ENCODE results near the gene ADCY1.

The ADCY1 gene

GRCh38 chr7:45626441-45627430 lies 52.6 kb downstream of the ADCY1 start:
- no peak for DNase-seq

DNA sequence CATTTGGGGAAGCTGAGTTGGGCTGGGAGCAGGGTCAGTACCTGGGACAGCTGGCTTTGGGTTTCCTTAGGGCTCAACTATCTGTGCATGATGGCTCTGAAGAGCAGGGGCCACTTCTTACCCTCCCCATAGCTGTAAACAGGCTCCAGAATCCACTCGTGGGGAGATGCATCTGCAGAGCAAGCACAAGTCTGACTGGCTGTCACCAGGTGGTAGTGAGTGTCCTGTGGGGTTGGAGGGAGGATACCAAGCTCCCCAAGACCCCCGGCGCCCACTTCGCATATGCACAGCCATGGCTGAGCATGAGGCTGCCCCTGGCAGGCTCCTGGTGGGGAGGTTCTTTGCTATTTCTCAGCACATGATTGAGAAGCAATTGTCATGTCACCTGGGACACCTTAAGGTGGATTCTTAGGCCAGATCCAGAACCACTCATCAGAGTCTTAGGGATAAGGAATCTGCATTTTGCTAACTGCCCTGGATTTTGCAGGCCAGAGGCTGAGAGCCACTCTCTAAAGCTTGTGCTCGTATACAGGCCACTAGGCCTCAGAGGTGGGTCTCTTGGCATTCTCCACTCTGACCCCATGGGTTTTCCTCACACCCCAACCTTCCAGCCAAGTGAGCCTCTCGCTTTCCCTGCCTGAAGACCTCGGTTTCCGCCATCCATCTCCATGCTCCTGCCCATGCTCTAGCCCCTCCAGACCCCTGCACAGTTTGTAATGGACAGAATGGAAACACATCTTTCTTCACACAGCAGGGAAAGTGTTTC lies 53.7 kb downstream of the ADCY1 start:
- DNase-seq: no peak

- no peak for DNase-seq
Measured at GRCh38 chr7:45631569-45631968, 57.4 kb downstream of the ADCY1 start.

GRCh38 chr7:45636733-45637132 lies 62.6 kb downstream of the ADCY1 start:
- no peak for DNase-seq

- no peak for DNase-seq
Measured at GRCh38 chr7:45638916-45639315, 64.7 kb downstream of the ADCY1 start.

- DNase-seq: no peak
Measured at GRCh38 chr7:45642044-45642443, 67.9 kb downstream of the ADCY1 start.

DNA sequence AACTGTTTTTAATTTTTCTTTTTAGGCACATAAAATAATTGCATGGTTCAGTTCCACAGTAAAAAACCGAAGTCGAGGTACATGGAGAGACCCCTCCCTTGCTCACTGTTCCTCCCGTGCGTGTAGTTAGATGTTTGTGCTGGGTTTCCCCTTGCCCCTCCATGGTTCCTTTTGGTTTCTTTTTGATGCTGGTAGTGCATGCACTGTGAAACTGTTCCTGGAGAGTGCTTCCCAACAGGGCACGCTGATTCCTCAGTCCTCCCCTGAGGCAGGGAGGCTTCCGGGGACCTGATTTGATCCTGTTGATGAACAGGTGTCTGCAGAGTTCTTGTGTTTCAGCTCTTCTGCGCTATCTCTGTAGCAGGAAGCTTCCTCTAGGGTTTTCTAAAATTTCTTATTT lies 69.5 kb downstream of the ADCY1 start:
- DNase-seq: no peak

DNA sequence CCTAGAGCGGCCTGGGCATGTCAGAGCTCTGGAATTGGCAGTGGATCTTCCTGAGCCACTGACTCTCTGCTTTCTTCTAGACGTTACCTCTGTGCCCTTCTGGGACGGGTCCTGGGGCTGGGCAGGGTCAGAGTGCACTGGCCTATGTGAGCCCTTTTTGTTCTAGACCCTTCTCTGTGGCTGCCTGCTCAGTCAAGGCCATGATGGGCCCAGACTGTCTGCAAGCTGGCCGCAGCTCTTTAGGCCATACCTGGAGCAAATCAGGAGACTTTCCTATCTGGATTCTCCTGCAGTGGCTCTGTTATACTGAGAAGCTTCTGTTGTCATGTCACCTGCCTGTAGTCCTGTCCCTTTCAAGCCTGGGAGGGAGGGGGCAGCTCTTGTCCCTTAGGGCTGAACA lies 70.1 kb downstream of the ADCY1 start:
- DNase-seq: no peak

DNA sequence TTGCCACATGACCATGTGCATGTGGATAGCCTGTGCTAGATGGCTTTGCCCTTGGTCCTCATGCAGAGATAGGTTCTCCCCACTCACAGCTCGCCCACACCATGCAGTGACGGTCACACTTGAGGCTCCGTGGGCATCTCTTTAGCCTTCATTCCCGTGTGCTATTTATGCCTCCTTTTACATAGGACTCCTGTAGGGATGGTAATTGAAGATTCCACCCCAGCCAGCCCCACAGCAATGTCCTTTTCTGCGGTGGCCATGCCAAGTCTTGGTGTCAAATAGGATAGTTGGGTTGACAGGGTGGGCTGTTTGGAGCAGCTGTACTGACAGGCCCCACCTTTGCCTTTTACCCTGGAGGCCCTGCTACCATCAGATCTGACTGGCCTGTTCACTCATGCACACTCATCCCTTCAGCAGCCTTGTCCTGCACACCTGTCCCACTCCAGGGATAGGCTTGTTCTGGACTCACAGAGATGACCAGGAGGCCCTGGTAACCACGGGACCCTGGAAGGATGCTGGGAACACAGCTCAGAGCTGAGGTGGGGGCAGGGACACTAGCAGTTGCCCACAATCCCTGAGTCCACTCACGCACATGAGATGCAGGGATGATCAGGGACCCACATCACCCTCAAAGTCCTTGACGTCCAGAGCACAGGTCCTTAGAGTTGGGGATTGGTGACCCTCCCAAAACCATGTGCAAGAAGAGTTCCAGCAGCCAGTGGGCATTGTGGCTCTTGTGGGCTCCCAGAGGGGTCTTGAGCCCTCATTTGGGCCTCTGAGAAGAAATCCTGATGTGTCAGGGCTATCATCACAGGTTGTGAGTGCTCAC lies 71.2 kb downstream of the ADCY1 start:
- DNase-seq: no peak

DNA sequence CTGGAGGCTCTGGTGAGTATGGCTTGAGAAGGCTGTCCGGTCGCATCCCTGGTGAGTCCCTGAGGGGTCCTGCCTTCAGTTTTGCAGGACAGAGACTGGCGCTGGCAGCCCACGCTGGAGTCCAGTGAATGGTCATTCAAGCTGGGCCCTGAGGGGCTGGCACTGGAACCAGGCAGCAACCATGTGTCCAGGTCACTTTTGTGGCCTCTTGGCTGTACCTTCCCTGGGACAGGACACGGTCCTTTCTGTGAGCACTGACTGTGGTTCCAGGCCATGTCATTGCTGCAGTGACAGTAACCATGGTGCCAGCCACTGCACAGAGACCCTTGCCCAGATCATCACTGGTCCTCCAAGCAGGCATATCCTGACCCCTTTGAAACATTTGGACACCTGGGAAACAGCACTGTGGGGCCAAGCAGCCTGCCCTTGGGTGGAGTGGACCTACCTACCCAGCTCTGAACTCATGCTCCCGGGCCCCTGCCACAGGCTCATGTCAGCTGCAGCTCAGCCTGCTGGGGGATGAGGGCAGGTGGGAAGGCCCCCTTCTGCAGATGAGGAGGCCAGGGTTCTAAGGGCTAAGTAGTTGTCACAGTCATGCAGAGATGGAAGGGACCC lies 72.1 kb downstream of the ADCY1 start:
- DNase-seq: no peak

- DNase-seq: no peak
Measured at GRCh38 chr7:45646996-45647825, 73.0 kb downstream of the ADCY1 start.

- no peak for DNase-seq
Measured at GRCh38 chr7:45647967-45648670, 74.0 kb downstream of the ADCY1 start.

- DNase-seq: no peak
Measured at GRCh38 chr7:45648671-45648995, 74.5 kb downstream of the ADCY1 start.

GRCh38 chr7:45649560-45650346 lies 75.6 kb downstream of the ADCY1 start:
- DNase-seq: no peak

GRCh38 chr7:45650404-45651394 lies 76.5 kb downstream of the ADCY1 start:
- DNase-seq: no peak

DNA sequence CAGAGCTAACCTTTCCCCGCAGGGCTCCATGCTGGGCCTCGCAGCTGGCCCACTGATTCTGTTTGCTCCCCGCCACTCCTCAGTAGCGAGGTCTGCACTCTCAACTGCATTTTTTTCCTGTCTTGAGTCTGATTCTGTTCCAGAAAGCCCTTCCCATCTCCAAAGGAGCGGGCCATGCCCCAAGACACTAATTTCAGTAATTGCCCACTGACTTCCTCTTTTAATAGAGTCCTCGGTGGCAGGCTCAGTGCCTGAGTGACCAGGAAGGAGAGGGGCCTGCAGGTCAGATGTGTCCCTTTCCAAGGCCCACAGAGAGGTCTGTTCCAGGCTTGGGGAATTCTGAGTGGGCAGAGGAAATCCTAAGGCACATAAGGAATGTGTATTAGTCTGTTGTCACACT lies 77.4 kb downstream of the ADCY1 start:
- DNase-seq: no peak

DNA sequence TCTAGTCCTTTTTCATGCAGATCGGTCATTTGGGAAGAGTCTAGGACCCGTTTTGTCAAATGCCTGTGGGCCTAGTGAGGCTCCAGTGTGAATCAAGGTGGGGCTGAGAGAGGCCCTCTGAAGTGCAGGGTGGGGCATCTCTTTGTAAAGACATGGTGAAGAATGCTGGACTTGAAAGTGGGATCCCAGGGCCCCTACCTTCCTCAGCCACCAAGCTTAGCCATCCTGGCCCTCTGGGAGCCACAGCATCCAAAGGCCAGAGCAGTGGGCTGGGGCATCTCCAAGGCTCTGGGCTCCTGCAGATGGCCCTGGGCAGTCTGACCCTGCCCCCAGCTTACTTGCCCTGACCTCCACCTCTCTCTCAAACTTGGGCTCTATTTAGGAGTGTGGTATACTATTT lies 78.5 kb downstream of the ADCY1 start:
- no peak for DNase-seq

- DNase-seq: no peak
Measured at GRCh38 chr7:45653209-45653907, 79.2 kb downstream of the ADCY1 start.

All from activated CD4-positive, alpha-beta T cell treated with anti-CD3 and anti-CD28 coated beads for 1 hour (primary cell).